Posterior cingulate gyrus (tissue), 11 donors: Measurements from ENCODE around the gene LTBP4.
"Not testable (repeated sequence)": the region's sequence is repeated elsewhere in the genome, so short reads cannot be mapped to it uniquely, and the experiment has no call there.

Experiments
- DNase-seq, 10 donors: peaks; one replicate each; pipeline versions ENCODE4 v3.0.0 to v3.0.0-alpha.2; 2020 to 2021; ENCODE audit warnings: mixed read lengths in 3 of 10
- intact Hi-C: fragments of 100-400 bp; cut with DNase I; formaldehyde crosslinking; loops from one replicate; pipeline ENCODE4 v1.15.1; 2023

LTBP4 gene

GRCh38 chr19:40601134-40601974 is at the start of gene LTBP4:
LTBP4 (plus strand) TSS chr19:40601369; CDS start chr19:40601388, 19 bp downstream.
- peak in 4 of 10 donors; percentile 34 to 88 (median 75) for DNase-seq
- intact Hi-C loops: no loop called here

- DNase-seq: no peak
- intact Hi-C loops: no loop called here
Measured at GRCh38 chr19:40552848-40553247, 48.3 kb upstream of the LTBP4 start.

- intact Hi-C loops: no loop called here
- peak in 3 of 10 donors; percentile 63 to 86 (median 84) for DNase-seq
Measured at GRCh38 chr19:40553885-40554857, 47.0 kb upstream of the LTBP4 start.

GRCh38 chr19:40555978-40556689 is 45.0 kb upstream of the LTBP4 start:
- DNase-seq: peak in 3 of 10 donors; percentile 42 to 70 (median 58)
- intact Hi-C loops: no loop called here

- intact Hi-C loops: no loop called here
- DNase-seq: peak in 3 of 10 donors; percentile 47 to 83 (median 76)
Measured at GRCh38 chr19:40556953-40557530, 44.1 kb upstream of the LTBP4 start.

- intact Hi-C loops: no loop called here
- peak in 1 of 10 donors; percentile 58 for DNase-seq
Measured at GRCh38 chr19:40559394-40559793, 41.8 kb upstream of the LTBP4 start.

- peak in 3 of 10 donors; percentile 77 to 84 (median 82) for DNase-seq
- intact Hi-C loops: no loop called here
Measured at GRCh38 chr19:40560092-40560507, 41.1 kb upstream of the LTBP4 start.

- peak in 3 of 10 donors; percentile 25 to 53 (median 29) for DNase-seq
- intact Hi-C loops: no loop called here
Measured at GRCh38 chr19:40561947-40562346, 39.2 kb upstream of the LTBP4 start.

GRCh38 chr19:40564535-40564934 is 36.6 kb upstream of the LTBP4 start:
- intact Hi-C loops: not testable (repeated sequence)
- DNase-seq: peak in 2 of 10 donors; percentile 10 to 11

GRCh38 chr19:40565355-40565754 is 35.8 kb upstream of the LTBP4 start:
- peak in 3 of 10 donors; percentile 74 to 82 (median 76) for DNase-seq
- intact Hi-C loops: loop anchor here (5.0 kb wide), 1 partner anchor 38 kb away; no protein-coding TSS in a partner anchor

- DNase-seq: peak in 5 of 10 donors; percentile 41 to 93 (median 84)
- intact Hi-C loops: loop anchor here (5.0 kb wide), 1 partner anchor 39 kb away; no protein-coding TSS in a partner anchor
Measured at GRCh38 chr19:40565910-40566495, 35.2 kb upstream of the LTBP4 start.

- peak in 3 of 10 donors; percentile 6 to 33 (median 30) for DNase-seq
- intact Hi-C loops: loop anchor here (5.0 kb wide), 1 partner anchor 40 kb away; no protein-coding TSS in a partner anchor
Measured at GRCh38 chr19:40567040-40567749, 34.0 kb upstream of the LTBP4 start.

- peak in 3 of 10 donors; percentile 64 to 84 (median 75) for DNase-seq
- intact Hi-C loops: loop anchor here (5.0 kb wide), 1 partner anchor 41 kb away; no protein-coding TSS in a partner anchor
Measured at GRCh38 chr19:40567750-40568494, 33.2 kb upstream of the LTBP4 start.

- peak; percentile 90 to 100 (median 96) for DNase-seq
- intact Hi-C loops: no loop called here
Measured at GRCh38 chr19:40570313-40571004, 30.7 kb upstream of the LTBP4 start.

- DNase-seq: no peak
- intact Hi-C loops: no loop called here
Measured at GRCh38 chr19:40571005-40571318, 30.2 kb upstream of the LTBP4 start.

- intact Hi-C loops: no loop called here
Measured at GRCh38 chr19:40571831-40572495, 29.2 kb upstream of the LTBP4 start.

GRCh38 chr19:40575326-40575725 is 25.8 kb upstream of the LTBP4 start:
- no peak for DNase-seq
- intact Hi-C loops: no loop called here

More at GRCh38 chr19:40571831-40572495, 29.2 kb upstream of the LTBP4 start:
- peak in 1 of 10 donors; percentile 79 for DNase-seq
